ENCODE data around the gene LGALS7.

- TF ChIP-seq CTCF (IDR thresholded peaks at IDR 0.05; ENCODE audit: insufficient read depth, low read depth, low read length) (no peak), EZH2 (IDR thresholded peaks at IDR 0.05; ENCODE audit: insufficient read depth, low read length) (no peak)
Measured at GRCh38 chr19:38722947-38723605, 50.2 kb downstream of the LGALS7 start.

All from astrocyte (in vitro differentiated cells and primary cell).